Measurements from ENCODE around the gene CMTM4.
A peak's percentile ranks its signal among the peaks of the same experiment; 100 is the strongest.

The CMTM4 gene

GRCh38 chr16:66706506-66706880 lies 9.9 kb upstream of the CMTM4 start:
- DNase-seq (ENCODE audit: insufficient read length, low spot score) = no peak
- FAIRE-seq = no peak
- TF ChIP-seq POLR2AphosphoS5 (IDR thresholded peaks at IDR 0.05; ENCODE audit: low read depth, low read length) = no peak
- no peak for TF ChIP-seq TAF1 (IDR thresholded peaks at IDR 0.05; ENCODE audit: low read depth, low read length)
- no peak for TF ChIP-seq POU2F2 (IDR thresholded peaks at IDR 0.05; ENCODE audit: low read depth, low read length)
- TF ChIP-seq POLR2A (IDR thresholded peaks at IDR 0.05; ENCODE audit: low read depth, low read length) = no peak
- no peak for TF ChIP-seq SPI1 (IDR thresholded peaks at IDR 0.05; ENCODE audit: low read depth, low read length)
- TF ChIP-seq PAX5 (IDR thresholded peaks at IDR 0.05; ENCODE audit: insufficient read depth, low read length, severe bottlenecking) = no peak

DNA sequence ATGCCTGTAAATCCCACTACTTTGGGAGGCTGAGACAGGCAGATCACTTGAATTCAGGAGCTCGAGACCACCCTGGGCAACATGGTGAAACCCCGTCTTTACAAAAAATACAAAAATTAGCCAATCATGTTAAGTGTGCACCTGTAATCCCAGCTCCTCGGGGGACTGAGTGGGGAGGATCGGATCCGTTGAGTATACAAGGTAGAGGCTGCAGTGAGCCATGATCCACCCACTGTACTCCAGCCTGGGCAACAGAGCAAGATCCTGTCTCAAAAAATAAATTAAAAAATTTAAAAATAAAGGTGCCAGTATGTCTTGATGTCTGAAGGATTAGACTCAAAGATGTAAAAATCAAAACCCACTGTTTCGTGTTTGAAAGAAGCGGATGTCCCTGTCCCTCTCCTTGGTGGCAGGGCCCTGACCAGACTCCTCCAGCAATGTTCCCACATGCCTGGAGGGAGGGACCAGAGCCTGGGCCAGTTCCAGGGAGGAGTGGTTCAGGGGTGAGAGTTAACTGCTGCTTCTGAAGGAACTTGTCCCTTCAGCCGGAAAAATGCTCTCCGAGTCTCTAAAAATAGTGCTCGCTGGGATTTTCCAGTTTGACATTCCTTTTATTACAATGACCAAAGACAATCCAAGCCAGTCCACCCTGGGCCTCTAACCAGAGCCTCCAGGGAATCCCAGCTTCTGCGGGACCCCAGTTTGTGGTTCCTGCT lies 9.4 kb upstream of the CMTM4 start:
- no peak for DNase-seq (ENCODE audit: insufficient read length, low spot score)

GRCh38 chr16:66703406-66704215 lies 7.1 kb upstream of the CMTM4 start:
- no peak for TF ChIP-seq POU2F2 (IDR thresholded peaks at IDR 0.05; ENCODE audit: low read depth, low read length)
- TF ChIP-seq SPI1 (IDR thresholded peaks at IDR 0.05; ENCODE audit: low read depth, low read length) = no peak
- no peak for TF ChIP-seq PAX5 (IDR thresholded peaks at IDR 0.05; ENCODE audit: insufficient read depth, low read length, severe bottlenecking)
- TF ChIP-seq TAF1 (IDR thresholded peaks at IDR 0.05; ENCODE audit: low read depth, low read length) = no peak
- no peak for TF ChIP-seq POLR2AphosphoS5 (IDR thresholded peaks at IDR 0.05; ENCODE audit: low read depth, low read length)
- no peak for TF ChIP-seq POLR2A (IDR thresholded peaks at IDR 0.05; ENCODE audit: low read depth, low read length)
- FAIRE-seq = no peak
- DNase-seq (ENCODE audit: insufficient read length, low spot score) = no peak

More for the DNA sequence above, 9.4 kb upstream of the CMTM4 start:
- TF ChIP-seq SPI1 (IDR thresholded peaks at IDR 0.05; ENCODE audit: low read depth, low read length) (no peak), POLR2AphosphoS5 (IDR thresholded peaks at IDR 0.05; ENCODE audit: low read depth, low read length) (no peak), POU2F2 (IDR thresholded peaks at IDR 0.05; ENCODE audit: low read depth, low read length) (no peak), TAF1 (IDR thresholded peaks at IDR 0.05; ENCODE audit: low read depth, low read length) (no peak), PAX5 (IDR thresholded peaks at IDR 0.05; ENCODE audit: insufficient read depth, low read length, severe bottlenecking) (no peak), POLR2A (IDR thresholded peaks at IDR 0.05; ENCODE audit: low read depth, low read length) (no peak)
- no peak for FAIRE-seq

- no peak for FAIRE-seq
- DNase-seq (ENCODE audit: insufficient read length, low spot score) = no peak
- no peak for TF ChIP-seq TAF1 (IDR thresholded peaks at IDR 0.05; ENCODE audit: low read depth, low read length)
- no peak for TF ChIP-seq POLR2A (IDR thresholded peaks at IDR 0.05; ENCODE audit: low read depth, low read length)
- TF ChIP-seq POLR2AphosphoS5 (IDR thresholded peaks at IDR 0.05; ENCODE audit: low read depth, low read length) = no peak
- no peak for TF ChIP-seq PAX5 (IDR thresholded peaks at IDR 0.05; ENCODE audit: insufficient read depth, low read length, severe bottlenecking)
- no peak for TF ChIP-seq SPI1 (IDR thresholded peaks at IDR 0.05; ENCODE audit: low read depth, low read length)
- no peak for TF ChIP-seq POU2F2 (IDR thresholded peaks at IDR 0.05; ENCODE audit: low read depth, low read length)
Measured at GRCh38 chr16:66701516-66701915, 5.0 kb upstream of the CMTM4 start.

DNA sequence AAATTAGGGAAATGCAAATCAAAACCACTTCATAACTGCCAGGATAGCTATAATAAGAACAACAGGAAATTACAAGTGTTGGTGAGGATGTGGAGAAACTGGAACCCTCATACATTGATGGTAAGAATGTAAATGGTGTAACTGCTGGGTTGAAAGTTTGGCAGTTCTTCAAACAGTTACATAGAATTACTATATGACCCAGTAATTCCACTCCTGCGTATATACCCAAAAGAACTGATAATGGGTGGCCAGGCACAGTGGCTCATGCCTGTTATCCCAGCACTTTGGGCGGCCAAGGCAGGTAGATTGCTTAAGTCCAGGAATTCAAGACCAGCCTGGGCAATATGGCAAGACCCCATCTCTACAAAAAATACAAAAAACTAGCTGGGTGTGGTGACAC lies 4.5 kb upstream of the CMTM4 start:
- FAIRE-seq = no peak
- no peak for DNase-seq (ENCODE audit: insufficient read length, low spot score)
- TF ChIP-seq POLR2A (IDR thresholded peaks at IDR 0.05; ENCODE audit: low read depth, low read length) = no peak
- TF ChIP-seq PAX5 (IDR thresholded peaks at IDR 0.05; ENCODE audit: insufficient read depth, low read length, severe bottlenecking) = no peak
- no peak for TF ChIP-seq TAF1 (IDR thresholded peaks at IDR 0.05; ENCODE audit: low read depth, low read length)
- TF ChIP-seq POU2F2 (IDR thresholded peaks at IDR 0.05; ENCODE audit: low read depth, low read length) = no peak

GRCh38 chr16:66699898-66700297 lies 3.4 kb upstream of the CMTM4 start:
- TF ChIP-seq POLR2AphosphoS5 (IDR thresholded peaks at IDR 0.05; ENCODE audit: low read depth, low read length) = no peak
- TF ChIP-seq PAX5 (IDR thresholded peaks at IDR 0.05; ENCODE audit: insufficient read depth, low read length, severe bottlenecking) = no peak
- TF ChIP-seq POLR2A (IDR thresholded peaks at IDR 0.05; ENCODE audit: low read depth, low read length) = no peak
- FAIRE-seq = no peak

DNA sequence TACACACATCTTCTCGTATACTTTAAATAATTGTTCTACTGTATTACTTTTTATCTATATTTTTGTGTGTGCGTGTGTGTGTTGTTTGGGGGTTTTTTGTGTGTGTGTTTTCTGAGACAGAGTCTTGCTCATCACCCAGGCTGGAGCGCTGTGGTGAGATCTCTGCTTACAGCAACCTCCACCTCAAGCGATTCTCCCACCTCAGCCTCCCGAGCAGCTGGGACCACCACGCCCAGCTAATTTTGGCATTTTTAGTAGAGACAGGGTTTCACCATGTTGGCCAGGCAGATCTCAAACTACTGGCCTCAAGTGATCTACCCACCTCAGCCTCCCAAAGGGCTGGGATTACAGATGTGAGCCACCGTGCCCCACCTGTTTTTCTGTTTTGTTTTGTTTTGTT lies 1.5 kb upstream of the CMTM4 start:
- no peak for DNase-seq (ENCODE audit: insufficient read length, low spot score)
- no peak for FAIRE-seq
- TF ChIP-seq POU2F2 (IDR thresholded peaks at IDR 0.05; ENCODE audit: low read depth, low read length) (no peak), PAX5 (IDR thresholded peaks at IDR 0.05; ENCODE audit: insufficient read depth, low read length, severe bottlenecking) (no peak), POLR2A (IDR thresholded peaks at IDR 0.05; ENCODE audit: low read depth, low read length) (no peak), SPI1 (IDR thresholded peaks at IDR 0.05; ENCODE audit: low read depth, low read length) (no peak), POLR2AphosphoS5 (IDR thresholded peaks at IDR 0.05; ENCODE audit: low read depth, low read length) (no peak), TAF1 (IDR thresholded peaks at IDR 0.05; ENCODE audit: low read depth, low read length) (no peak)

More at GRCh38 chr16:66699898-66700297, 3.4 kb upstream of the CMTM4 start:
- DNase-seq (ENCODE audit: insufficient read length, low spot score) = no peak

DNA sequence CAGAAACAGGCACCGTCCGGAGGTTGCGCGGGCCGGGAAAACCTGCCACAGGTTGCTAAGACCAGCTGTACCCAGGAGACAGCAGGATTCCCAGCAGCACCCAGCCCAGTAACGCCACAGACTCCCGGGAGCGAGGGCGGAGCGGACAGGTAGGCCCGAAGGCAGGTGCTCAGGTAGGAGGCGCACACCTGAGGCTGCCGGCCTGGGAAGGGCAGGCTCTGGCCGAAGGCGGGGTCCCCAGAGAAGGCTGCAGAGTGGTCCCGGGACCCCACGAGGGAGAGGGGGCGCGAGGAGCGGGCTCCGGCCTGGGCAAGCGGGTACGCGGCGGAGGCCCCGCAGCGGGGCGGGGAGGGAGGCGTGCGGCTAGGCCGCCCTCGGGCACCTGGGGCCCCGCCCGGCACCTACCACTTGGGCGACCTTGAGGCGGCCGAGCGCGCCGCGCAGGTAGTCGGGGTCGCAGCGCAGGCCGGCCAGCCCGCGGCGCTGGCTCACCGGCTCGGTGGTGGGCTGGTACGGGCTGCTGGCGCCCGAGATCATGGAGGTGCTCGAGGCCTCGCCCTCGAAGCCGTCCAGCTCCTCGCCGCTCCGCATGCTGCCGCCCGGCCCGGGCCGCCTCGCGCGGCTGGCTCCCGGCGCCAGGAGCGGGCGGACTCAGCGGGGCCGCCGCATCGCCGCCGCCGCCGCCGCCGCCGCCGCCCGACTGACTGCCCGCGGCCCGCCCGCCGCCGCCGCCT lies 441 bp downstream of the CMTM4 start:
- no peak for TF ChIP-seq SPI1 (IDR thresholded peaks at IDR 0.05; ENCODE audit: low read depth, low read length)
- no peak for TF ChIP-seq TAF1 (IDR thresholded peaks at IDR 0.05; ENCODE audit: low read depth, low read length)
- no peak for TF ChIP-seq POLR2A (IDR thresholded peaks at IDR 0.05; ENCODE audit: low read depth, low read length)
- TF ChIP-seq POLR2AphosphoS5 (IDR thresholded peaks at IDR 0.05; ENCODE audit: low read depth, low read length) = no peak
- DNase-seq (ENCODE audit: insufficient read length, low spot score) = peak; percentile 52
- FAIRE-seq = no peak

- FAIRE-seq (no peak), DNase-seq (ENCODE audit: insufficient read length, low spot score) (no peak)
- TF ChIP-seq TAF1 (IDR thresholded peaks at IDR 0.05; ENCODE audit: low read depth, low read length) (no peak), POLR2A (IDR thresholded peaks at IDR 0.05; ENCODE audit: low read depth, low read length) (no peak), POLR2AphosphoS5 (IDR thresholded peaks at IDR 0.05; ENCODE audit: low read depth, low read length) (no peak), SPI1 (IDR thresholded peaks at IDR 0.05; ENCODE audit: low read depth, low read length) (no peak), PAX5 (IDR thresholded peaks at IDR 0.05; ENCODE audit: insufficient read depth, low read length, severe bottlenecking) (no peak)
Measured at GRCh38 chr16:66695471-66695934, 1.0 kb downstream of the CMTM4 start.
